ENCODE measurements around the gene HOXA3.

HOXA3 gene

DNA sequence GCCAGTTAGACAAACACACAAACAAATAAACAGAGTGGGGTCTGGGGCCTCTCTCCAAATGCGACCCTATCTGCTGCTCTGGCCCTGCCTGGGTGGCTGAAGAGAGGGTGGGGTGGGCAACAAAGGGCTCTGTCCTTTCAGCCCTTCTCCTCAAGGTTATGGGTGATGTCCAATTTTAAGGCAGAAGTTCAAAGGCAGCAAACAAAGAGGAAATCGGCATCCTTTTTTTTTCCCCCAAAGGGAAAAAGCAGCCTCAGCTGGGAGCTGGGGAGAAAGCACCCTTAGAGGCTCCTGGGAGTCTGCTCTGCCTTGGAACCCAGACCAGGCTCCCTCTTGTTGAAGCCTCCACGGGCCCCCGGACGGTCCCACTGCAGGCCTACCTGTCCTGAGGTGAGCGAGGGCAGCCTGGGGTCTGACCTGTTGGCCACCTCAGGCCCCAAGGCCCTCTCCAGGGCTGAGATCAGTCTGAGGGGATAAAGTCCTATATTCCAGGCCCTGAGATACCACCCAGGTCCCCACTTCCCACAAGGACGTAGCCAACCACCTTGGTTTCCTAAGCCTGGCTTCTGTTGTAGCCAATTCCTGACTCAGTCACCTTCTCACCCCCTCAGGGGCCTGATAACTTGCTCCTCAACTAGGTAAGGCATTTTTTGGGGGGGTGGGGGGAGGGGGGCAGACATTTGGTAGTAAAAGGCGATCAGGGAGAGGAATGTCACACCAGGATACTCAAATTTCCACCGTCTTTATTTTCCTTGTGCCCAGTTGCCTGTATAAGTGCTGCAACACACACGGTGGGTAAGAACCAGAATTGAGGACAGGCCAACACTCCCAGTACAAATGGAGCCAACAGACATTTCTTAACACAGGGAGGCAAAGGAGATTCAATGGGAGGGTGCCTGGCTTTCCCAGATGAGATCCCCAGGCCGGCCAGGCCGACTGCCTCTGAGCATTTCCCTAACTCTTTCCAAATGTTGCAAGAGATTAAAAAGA lies 28.3 kb upstream of the HOXA3 start:
- no peak overlapping the region for H3K4me3 ChIP-seq (replicated peaks in 1 of 2; ENCODE audit: low read depth in 2 of 2, low read length in 2 of 2)

DNA sequence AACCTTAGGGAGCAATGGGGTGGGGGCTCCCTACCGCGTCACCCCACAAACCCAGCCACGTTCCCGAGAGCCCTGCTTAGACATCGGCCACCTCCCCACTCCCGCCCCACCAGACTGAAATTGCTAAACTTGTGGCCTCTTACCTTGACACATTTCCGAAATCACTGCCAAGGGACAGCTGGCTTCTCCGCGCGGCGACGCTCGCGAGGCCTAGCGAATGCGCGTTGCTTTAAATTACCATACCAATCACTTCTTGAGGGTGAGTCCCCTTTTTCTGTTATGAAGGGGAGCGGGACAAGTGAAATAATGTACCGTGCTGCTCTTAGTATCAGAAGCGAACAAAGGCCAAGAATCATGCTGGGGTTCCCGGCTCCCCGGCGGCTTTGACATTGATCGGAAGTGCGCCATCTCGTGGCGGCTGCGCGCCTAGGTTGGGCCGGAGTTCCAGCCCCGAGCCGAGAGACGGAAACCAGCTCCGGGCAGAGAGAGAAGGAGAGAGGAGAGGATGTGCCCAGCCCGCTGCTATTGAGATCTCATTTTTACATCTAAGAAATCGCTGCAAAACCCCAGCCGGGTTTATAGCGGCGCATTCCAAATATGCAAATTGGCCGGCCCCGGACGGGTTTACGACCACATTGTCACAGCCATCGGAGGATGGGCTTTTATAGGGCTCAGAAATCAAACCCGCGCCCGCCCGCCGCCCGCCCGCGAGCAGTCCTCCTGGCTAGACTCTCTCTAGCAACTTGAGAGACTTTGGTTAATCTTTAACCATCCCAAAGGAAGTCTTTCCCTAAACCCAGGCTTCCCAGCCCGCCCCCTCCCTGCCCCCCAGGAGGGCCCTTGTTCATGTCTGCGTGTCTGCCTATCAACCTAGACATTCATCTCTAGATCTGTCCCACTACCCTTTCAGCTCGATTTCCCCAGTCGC lies 27.4 kb upstream of the HOXA3 start:
- DNase-seq (ENCODE audit: low read depth in 2 of 2): peak; percentile 49 to 50
- H3K4me3 ChIP-seq (replicated peaks in 1 of 2; ENCODE audit: low read depth in 2 of 2, low read length in 2 of 2): peak overlapping the region in 1 of 2 donors; percentile 4
- TF ChIP-seq, protein P1, sequence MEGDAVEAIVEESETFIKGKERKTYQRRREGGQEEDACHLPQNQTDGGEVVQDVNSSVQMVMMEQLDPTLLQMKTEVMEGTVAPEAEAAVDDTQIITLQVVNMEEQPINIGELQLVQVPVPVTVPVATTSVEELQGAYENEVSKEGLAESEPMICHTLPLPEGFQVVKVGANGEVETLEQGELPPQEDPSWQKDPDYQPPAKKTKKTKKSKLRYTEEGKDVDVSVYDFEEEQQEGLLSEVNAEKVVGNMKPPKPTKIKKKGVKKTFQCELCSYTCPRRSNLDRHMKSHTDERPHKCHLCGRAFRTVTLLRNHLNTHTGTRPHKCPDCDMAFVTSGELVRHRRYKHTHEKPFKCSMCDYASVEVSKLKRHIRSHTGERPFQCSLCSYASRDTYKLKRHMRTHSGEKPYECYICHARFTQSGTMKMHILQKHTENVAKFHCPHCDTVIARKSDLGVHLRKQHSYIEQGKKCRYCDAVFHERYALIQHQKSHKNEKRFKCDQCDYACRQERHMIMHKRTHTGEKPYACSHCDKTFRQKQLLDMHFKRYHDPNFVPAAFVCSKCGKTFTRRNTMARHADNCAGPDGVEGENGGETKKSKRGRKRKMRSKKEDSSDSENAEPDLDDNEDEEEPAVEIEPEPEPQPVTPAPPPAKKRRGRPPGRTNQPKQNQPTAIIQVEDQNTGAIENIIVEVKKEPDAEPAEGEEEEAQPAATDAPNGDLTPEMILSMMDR (IDR thresholded peaks at IDR 0.05; ENCODE audit: low read depth, low read length): peak; percentile 77

More for the DNA sequence above, 28.3 kb upstream of the HOXA3 start:
- no peak for DNase-seq (ENCODE audit: low read depth in 2 of 2)
- TF ChIP-seq, protein P1 (IDR thresholded peaks at IDR 0.05; ENCODE audit: low read depth, low read length): no peak

DNA sequence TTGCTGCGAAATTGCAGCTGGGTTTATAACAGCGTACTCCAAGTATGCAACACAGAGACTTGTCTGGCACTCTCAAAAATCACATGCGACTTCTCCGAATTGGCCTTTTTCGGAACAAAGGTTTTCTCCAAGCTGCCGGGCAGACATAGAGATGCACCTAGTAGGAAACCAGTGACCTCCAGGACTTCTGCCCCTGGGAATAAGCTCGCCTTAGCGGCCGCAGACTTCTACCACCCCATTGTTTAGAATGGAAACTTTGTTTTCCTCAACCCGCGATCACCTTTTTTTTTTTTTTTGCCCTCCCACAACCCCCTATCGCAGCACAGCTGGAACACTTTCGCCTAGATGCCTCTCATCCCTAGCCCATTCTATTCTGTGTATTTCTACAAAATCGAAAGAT lies 26.6 kb upstream of the HOXA3 start:
- TF ChIP-seq, protein P1 (IDR thresholded peaks at IDR 0.05; ENCODE audit: low read depth, low read length): no peak
- H3K4me3 ChIP-seq (replicated peaks in 1 of 2; ENCODE audit: low read depth in 2 of 2, low read length in 2 of 2): no peak overlapping the region
- DNase-seq (ENCODE audit: low read depth in 2 of 2): no peak

DNA sequence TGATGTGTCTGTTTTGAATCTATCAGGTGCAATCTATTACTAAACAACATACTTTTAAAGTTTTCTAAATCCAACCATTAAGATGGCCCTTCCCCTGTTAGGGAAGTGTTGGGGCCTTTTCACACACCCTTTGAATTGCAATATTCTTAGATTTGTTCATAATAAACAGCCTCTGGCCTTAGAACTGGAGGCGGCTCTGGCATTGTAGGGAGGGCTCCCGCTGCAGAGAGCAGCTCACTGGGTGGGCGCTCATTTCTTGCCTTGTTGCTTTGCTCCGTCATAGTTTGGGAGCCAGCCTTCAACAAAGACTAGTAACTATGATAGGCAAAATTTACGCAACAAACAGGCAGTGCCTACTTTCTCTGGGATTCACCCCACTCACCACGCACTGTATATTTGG lies 26.0 kb upstream of the HOXA3 start:
- no peak overlapping the region for H3K4me3 ChIP-seq (replicated peaks in 1 of 2; ENCODE audit: low read depth in 2 of 2, low read length in 2 of 2)
- DNase-seq (ENCODE audit: low read depth in 2 of 2): no peak

DNA sequence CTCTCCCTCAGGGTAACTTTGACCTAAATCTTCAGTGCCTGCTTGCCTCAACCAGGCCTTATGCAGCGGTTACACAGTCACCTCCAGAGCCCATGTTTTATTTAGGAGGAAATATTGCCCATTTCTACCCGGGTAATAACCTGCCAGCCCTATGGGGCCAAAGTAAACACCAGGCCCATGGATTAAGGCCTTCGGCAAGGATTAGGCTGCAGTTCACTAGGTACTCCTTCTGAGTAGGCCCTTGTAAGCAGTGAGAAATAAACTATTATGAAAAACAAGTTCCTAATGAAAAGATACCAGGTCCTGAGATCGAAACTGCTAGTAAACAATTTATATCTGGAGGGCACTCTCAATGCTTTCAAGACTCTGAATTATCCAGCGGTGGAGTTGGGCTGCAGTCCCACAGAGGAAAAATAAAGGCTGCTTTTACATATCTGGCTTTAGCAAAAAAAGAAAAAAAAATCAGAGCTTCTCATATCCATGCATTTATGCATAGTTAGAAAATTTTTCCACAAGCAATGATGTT lies 25.5 kb upstream of the HOXA3 start:
- no peak overlapping the region for H3K4me3 ChIP-seq (replicated peaks in 1 of 2; ENCODE audit: low read depth in 2 of 2, low read length in 2 of 2)
- no peak for DNase-seq (ENCODE audit: low read depth in 2 of 2)
- TF ChIP-seq, protein P1 (IDR thresholded peaks at IDR 0.05; ENCODE audit: low read depth, low read length): no peak

More for the DNA sequence above, 26.0 kb upstream of the HOXA3 start:
- TF ChIP-seq, protein P1 (IDR thresholded peaks at IDR 0.05; ENCODE audit: low read depth, low read length): no peak
